ENCODE data around the gene RYR2. TPM values are rescaled to one million over a fixed set of nuclear protein-coding genes. Genes with fewer than 3 reads are reported as not detected.
A peak's percentile ranks its signal among the peaks of the same experiment; 100 is the strongest.

The RYR2 gene
- total RNA-seq, 4 donors from 2014 or later: 1.2 to 7.0 (median 2.5) TPM

GRCh38 chr1:237134929-237135328, 92.9 kb downstream of the RYR2 start:
- intact Hi-C loops (cut with DNase I; ENCODE audit: low total_unique reads) (no loop called here), in situ Hi-C loops (cut with MboI; ENCODE audit: low pct_ligation_motif_present in 1 of 4, low pct_unique_long_range_greater_than_20kb in 1 of 4, low sequenced_read_pairs in 3 of 4) (no loop called here)
- WGBS, 2 donors (ENCODE audit: low coverage in 1 of 2): 80 to 95% methylated on average over 2 of the region's 2 CpGs
- Histone ChIP-seq H3K4me3 (no peak overlapping the region), H3K27ac (no peak overlapping the region), H3K36me3 (no peaks in the 10 kb centered on the region), H3K9me3 (no peaks in the 10 kb centered on the region), H3K4me1 (no peaks in the 10 kb centered on the region), H3K27me3 (no peaks in the 10 kb centered on the region)
- no peak for TF ChIP-seq POLR2AphosphoS5 (IDR thresholded peaks at IDR 0.05)
- no peak for TF ChIP-seq POLR2A (IDR thresholded peaks at IDR 0.05)
- no peak for TF ChIP-seq EP300 (IDR thresholded peaks at IDR 0.05; ENCODE audit: low read depth)
- TF ChIP-seq, protein P1, sequence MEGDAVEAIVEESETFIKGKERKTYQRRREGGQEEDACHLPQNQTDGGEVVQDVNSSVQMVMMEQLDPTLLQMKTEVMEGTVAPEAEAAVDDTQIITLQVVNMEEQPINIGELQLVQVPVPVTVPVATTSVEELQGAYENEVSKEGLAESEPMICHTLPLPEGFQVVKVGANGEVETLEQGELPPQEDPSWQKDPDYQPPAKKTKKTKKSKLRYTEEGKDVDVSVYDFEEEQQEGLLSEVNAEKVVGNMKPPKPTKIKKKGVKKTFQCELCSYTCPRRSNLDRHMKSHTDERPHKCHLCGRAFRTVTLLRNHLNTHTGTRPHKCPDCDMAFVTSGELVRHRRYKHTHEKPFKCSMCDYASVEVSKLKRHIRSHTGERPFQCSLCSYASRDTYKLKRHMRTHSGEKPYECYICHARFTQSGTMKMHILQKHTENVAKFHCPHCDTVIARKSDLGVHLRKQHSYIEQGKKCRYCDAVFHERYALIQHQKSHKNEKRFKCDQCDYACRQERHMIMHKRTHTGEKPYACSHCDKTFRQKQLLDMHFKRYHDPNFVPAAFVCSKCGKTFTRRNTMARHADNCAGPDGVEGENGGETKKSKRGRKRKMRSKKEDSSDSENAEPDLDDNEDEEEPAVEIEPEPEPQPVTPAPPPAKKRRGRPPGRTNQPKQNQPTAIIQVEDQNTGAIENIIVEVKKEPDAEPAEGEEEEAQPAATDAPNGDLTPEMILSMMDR (IDR thresholded peaks at IDR 0.05): no peak
- DNase-seq: no peak

- no peak overlapping the region for H3K4me3 ChIP-seq
- H3K27me3 ChIP-seq: no peaks in the 10 kb centered on the region
- no peak for DNase-seq
- H3K36me3 ChIP-seq: no peaks in the 10 kb centered on the region
- H3K27ac ChIP-seq: no peak overlapping the region
- H3K4me1 ChIP-seq: peaks cover 0 to 9% (median 4%) of the 10 kb centered on the region in 4 donors
- TF ChIP-seq POLR2A (IDR thresholded peaks at IDR 0.05): no peak
- TF ChIP-seq EP300 (IDR thresholded peaks at IDR 0.05; ENCODE audit: low read depth): no peak
- TF ChIP-seq POLR2AphosphoS5 (IDR thresholded peaks at IDR 0.05): no peak
- TF ChIP-seq, protein P1 (IDR thresholded peaks at IDR 0.05): no peak
- intact Hi-C loops (cut with DNase I; ENCODE audit: low total_unique reads) (no loop called here), in situ Hi-C loops (cut with MboI; ENCODE audit: low pct_ligation_motif_present in 1 of 4, low pct_unique_long_range_greater_than_20kb in 1 of 4, low sequenced_read_pairs in 3 of 4) (no loop called here)
- H3K9me3 ChIP-seq: no peaks in the 10 kb centered on the region
Observed at GRCh38 chr1:237138551-237138950, 96.6 kb downstream of the RYR2 start.

DNA sequence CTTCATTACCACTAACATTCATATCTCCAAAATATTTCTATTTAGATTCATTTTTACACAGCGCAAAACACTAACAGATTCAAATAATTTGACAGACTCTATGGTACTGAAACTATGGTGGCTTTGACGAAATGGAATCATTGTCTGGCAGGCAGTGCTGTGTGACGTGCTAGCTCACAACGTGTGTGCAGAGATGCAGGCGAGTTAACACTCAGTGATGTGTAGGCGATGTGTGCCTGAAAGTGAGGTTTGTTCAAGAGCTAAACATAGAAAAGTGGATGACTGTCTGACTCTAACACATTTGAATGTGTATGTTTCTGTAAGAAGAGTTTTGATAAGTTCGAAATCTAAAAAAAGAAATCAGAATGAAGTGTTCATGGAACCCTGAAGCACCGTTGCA, 97.7 kb downstream of the RYR2 start:
- DNase-seq: no peak
- Histone ChIP-seq H3K4me1 (peaks cover 0 to 9% (median 4%) of the 10 kb centered on the region in 4 donors), H3K27me3 (no peaks in the 10 kb centered on the region), H3K9me3 (no peaks in the 10 kb centered on the region), H3K4me3 (no peak overlapping the region), H3K36me3 (no peaks in the 10 kb centered on the region), H3K27ac (no peak overlapping the region)
- intact Hi-C loops (cut with DNase I; ENCODE audit: low total_unique reads): no loop called here
- in situ Hi-C loops (cut with MboI; ENCODE audit: low pct_ligation_motif_present in 1 of 4, low pct_unique_long_range_greater_than_20kb in 1 of 4, low sequenced_read_pairs in 3 of 4): no loop called here
- TF ChIP-seq POLR2A (IDR thresholded peaks at IDR 0.05) (no peak), POLR2AphosphoS5 (IDR thresholded peaks at IDR 0.05) (no peak), EP300 (IDR thresholded peaks at IDR 0.05; ENCODE audit: low read depth) (no peak)
- TF ChIP-seq, protein P1 (IDR thresholded peaks at IDR 0.05): no peak
- WGBS, 2 donors (ENCODE audit: low coverage in 1 of 2): 66 to 72% methylated on average over 2 to 8 of the region's 8 CpGs

DNA sequence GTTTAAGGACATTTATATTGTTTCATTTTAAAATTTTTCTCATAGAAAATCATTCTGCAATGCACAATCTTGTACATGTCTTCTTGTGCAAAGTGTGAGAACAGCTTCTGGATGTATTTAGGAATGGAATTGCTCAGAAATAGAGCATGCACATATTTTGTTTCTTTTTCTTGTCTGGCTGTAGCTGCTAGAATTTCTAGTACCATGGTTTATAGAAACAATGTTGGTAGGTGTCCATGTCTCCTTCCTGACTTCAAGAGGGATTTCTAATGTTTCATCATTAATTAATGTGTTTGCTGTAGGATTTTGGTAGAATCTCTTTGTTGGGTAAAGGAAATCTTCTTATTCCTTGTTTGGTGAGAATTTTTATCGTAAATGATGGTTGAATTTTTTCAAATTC, 99.0 kb downstream of the RYR2 start:
- Histone ChIP-seq H3K9me3 (no peaks in the 10 kb centered on the region), H3K36me3 (no peaks in the 10 kb centered on the region), H3K27ac (peak overlapping the region; percentile 31 to 63 (median 50)), H3K27me3 (no peaks in the 10 kb centered on the region), H3K4me3 (no peak overlapping the region), H3K4me1 (peaks cover 0 to 12% (median 7%) of the 10 kb centered on the region in 4 donors)
- DNase-seq: no peak
- TF ChIP-seq EP300 (IDR thresholded peaks at IDR 0.05; ENCODE audit: low read depth) (no peak), POLR2AphosphoS5 (IDR thresholded peaks at IDR 0.05) (no peak), POLR2A (IDR thresholded peaks at IDR 0.05) (no peak)
- TF ChIP-seq, protein P1 (IDR thresholded peaks at IDR 0.05): no peak
- intact Hi-C loops (cut with DNase I; ENCODE audit: low total_unique reads) (no loop called here), in situ Hi-C loops (cut with MboI; ENCODE audit: low pct_ligation_motif_present in 1 of 4, low pct_unique_long_range_greater_than_20kb in 1 of 4, low sequenced_read_pairs in 3 of 4) (no loop called here)
- 55 to 66% methylated on average over 1 of the region's 1 CpG for WGBS, 2 donors (ENCODE audit: low coverage in 1 of 2)
